IPS-NIHi7 (cell line): ENCODE measurements around the gene PRSS23.
A peak's percentile ranks its signal among the peaks of the same experiment; 100 is the strongest.
"Not testable (repeated sequence)": the region's sequence is repeated elsewhere in the genome, so short reads cannot be mapped to it uniquely, and the experiment has no call there.

Experiments used
- DNase-seq: peaks from one replicate; pipeline ENCODE4 v3.0.0; 2012; ENCODE audit warnings: mixed read lengths; ENCODE audit errors: extremely low spot score

The PRSS23 gene

GRCh38 chr11:86812981-86813380 lies 12.6 kb downstream of the PRSS23 start:
- no peak for DNase-seq

DNA sequence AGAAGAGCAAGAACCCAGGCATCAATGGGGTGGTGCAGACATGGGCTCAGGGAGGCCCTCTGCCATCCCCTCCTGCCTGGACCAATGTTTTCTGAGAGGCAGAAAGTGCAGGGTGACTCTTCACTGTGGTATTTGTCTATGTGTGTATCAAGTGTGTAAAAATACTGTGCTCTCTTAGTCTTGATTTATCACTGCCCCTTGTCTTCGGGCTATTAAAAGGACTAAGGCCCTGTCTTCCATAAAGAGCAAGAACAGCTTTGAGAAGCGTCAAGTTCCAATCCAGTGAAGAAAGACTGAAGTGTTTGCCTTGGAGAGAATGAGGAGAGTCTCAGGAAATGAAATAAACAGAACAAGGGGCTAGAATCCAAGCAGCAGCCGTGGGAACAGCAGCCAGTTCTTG lies 14.4 kb downstream of the PRSS23 start:
- no peak for DNase-seq

- DNase-seq: no peak
Measured at GRCh38 chr11:86815726-86816125, 15.4 kb downstream of the PRSS23 start.

DNA sequence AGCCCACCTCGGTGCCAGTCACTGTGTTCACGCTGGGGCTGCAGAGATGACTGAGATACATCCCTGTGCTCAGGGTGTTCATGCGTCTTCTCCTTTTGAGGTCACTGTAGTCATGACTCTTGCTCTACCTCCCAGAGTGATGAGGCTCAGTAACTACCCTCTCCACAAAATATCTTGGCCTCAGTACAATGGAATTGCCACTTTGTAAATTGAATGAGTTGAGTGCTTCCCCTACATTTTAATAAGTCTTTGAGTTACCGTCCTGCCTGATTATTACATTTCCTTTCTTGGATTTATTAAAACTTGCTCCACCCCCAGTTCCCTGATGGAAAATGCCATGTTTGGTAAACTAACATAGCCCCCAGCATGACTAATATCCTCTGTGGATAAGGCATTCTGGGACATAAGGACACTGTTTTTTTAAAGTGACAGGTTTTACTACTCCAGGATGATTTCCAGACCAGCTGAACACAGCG lies 15.9 kb downstream of the PRSS23 start:
- DNase-seq: no peak

DNA sequence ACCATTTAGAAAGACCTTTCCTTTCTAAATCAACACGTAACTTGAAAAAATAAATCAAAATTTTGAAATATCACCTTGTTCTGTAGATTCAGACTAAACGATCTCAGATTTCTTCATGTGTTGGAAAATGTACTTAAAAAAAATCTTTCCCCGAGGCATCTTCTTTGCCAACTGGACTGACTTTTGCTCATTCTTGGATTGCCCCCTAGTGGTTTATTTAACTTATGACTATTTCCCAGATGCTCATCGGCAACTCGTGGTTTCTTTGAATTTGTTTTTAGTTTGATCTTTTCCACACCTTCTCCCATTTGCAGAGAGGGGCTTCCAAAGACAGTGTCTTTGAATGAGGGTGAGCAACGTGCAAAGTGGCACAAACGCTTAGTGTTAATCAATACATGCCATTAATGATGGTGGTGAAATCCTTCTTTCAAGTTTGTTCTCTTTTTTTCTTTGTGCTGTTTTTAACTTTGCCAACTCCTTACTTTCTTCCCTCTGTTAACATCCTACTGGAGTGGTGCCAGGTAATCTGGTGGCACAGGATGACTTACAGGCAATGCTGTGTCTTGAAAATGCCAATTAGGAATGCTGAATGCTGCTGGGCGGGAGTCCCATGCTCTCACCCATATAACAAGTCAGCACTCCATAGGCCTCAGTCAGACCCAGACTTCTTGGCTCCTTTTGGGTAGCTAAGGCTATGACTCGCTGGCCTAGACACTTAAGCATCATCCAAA lies 18.3 kb downstream of the PRSS23 start:
- DNase-seq: peak; percentile 57

GRCh38 chr11:86824139-86824538 lies 23.8 kb downstream of the PRSS23 start:
- not testable (repeated sequence) for DNase-seq

DNA sequence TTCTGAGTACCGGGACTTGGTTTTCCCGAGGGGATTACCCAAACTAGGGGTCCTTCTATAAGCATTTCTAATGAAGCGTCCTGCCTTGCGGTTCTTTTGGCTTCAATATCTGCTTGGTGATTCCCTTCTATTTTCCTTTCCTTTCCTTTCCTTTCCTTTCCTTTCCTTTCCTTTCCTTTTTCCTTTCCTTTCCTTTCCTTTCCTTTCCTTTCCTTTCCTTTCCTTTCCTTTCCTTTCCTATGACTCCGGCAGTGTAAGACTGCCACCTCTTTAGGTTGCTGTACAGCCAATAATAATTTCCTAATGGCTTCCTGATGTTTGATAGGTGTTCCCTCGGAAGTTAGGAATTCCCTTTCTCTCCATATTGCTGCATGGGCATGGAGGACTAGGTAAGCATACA lies 34.0 kb downstream of the PRSS23 start:
- DNase-seq: not testable (repeated sequence)

GRCh38 chr11:86844762-86845508 lies 44.6 kb downstream of the PRSS23 start:
- not testable (repeated sequence) for DNase-seq

DNA sequence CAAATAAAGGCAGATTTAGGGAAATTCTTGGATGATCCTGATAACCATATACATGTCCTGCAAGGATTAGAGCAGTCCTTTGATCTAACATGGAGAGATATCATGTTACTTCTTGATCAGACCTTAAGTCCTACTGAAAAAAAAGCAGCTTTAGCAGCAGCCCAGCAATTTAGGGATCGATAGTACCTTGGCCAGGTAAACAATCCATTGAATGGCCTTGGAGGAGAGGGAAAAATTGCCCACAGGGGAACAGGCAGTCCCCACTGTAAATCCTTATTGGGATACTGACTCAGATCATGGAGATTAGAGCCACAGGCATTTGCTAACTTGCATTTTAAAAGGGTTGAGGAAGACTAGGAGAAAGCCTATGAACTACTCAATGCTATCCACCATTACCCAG lies 47.8 kb downstream of the PRSS23 start:
- no peak for DNase-seq

GRCh38 chr11:86849679-86850078 lies 49.3 kb downstream of the PRSS23 start:
- no peak for DNase-seq
